Ureter (tissue), 1 donor: ENCODE measurements around the gene HINT2. TPM values are rescaled to one million over a fixed set of nuclear protein-coding genes. Genes with fewer than 3 reads are reported as not detected.

ENCODE experiments used
- DNase-seq: peaks from one replicate; pipeline ENCODE4 v3.0.0-alpha.2; 2020; ENCODE audit warnings: low spot score
- total RNA-seq: library from RNA; stranded (reverse); gene quantifications from one replicate; pipeline ENCODE4 v1.2.4, GENCODE V29; 2023
- donor health status: DM: yes; HTN: yes; CAD: no.

The HINT2 gene
- total RNA-seq, 1 donor from 2014 or later = 40.5 TPM

DNA sequence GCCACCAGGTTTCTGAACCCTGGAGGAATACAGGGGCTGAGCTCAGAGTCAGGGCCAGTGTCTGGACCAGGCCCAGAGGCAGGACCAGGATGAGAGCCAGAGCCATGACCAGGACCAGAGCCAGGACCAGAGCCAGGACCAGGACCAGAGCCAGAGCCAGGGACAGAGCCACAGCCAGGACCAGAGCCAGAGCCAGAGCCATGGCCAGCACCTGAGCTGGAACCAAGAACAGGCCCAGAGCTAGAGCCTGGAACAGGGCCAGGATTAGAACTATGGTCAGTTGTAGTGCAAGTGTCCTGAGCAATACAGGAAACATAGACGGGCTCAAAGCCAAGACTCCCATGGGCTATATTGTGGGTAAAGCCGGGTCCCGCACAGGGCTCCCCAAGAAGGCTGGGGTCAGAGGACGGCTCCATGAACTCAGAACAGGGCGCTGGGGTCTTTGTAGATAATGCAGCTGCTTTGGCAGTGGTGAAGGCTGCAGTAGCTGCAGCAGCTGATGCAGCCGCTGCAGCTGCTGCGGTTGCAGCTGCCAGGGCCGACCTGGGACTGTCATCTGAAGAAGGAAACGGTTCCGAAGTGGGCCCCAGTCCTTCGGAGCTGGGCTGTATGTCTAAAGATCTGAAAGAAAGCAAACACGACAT lies 3.3 kb downstream of the HINT2 start:
- DNase-seq = no peak

DNA sequence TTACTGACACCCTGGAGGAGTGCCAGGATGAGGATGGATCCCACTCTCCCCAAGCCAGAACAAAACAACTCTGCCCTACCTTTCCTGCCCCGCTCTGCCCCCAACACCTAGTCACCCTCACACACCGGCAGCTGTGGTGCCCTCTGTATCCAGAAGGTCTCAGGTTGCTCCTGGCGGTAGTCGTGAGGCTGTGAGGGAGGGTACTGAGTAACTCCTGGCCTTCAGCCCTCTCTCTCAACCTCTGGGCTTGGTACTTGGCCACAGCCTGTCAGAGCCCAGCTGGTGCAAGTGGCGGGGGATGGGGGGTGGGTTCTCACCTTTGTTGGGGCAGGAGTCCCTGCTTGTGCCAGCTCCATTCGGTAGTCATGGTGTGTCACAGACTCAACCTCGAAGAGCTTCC lies 4.7 kb downstream of the HINT2 start:
- DNase-seq = no peak

DNA sequence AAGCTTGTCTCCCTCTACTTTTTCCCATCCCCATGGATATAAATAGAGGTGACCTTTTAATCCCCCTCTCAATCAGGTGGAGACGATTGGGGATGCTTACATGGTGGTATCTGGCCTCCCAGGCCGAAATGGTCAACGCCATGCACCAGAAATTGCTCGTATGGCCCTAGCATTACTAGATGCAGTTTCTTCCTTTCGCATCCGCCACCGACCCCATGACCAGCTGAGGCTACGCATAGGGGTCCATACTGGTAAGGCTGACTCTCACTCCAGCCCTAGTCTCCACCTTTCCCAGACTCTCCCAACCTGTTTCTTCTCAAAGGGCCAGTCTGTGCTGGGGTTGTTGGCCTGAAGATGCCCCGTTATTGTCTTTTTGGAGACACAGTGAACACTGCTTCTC lies 6.4 kb downstream of the HINT2 start:
- DNase-seq = no peak

DNA sequence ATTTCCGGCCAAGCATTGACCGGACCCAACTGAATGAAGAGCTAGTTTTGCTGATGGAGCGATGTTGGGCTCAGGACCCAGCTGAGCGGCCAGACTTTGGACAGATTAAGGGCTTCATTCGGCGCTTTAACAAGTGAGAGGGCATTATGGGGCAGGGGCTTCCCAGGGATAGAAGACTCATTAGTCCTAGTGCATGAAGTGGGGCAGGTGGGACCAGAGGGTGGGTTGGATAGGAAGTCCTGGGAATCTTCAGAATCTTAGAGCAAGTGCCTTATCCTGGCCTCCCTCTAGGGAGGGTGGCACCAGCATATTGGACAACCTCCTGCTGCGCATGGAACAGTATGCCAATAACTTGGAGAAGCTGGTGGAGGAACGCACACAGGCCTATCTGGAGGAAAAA lies 8.7 kb downstream of the HINT2 start:
- DNase-seq = no peak

DNA sequence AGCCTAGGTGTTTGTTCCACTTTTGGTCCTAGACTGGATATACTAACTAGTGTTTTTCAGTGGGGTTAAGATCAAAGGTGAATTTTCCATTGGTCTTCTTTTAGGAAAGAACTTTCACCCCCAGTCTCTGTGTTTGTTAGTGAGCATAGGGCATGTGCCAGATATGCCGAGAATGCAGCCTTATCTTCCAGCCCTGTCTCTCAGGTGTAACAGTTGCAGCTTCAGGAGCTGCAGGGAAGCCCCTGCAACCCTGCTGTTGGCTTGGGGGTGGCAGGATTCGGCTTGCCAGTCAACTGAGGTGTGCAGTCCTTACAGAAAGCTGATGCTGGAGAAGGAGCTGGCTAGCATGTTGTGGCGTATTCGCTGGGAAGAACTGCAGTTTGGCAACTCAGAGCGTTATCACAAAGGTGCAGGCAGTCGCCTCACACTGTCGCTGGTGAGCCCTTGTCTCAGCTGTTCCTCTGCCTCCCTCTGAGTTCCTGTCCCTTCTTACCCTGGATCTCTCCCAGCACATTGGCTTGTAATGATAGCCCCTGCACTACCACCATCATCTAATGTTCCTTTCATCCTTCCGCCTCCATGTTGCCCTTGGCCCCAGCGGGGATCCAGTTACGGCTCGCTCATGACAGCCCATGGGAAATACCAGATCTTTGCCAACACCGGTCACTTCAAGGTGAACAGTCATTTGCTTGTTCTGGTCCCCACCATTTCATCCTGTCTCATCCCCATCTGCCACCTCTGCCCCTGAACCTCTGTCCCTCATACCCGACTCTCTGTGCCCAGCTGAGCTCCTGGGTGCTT lies 13.3 kb downstream of the HINT2 start:
- no peak for DNase-seq

DNA sequence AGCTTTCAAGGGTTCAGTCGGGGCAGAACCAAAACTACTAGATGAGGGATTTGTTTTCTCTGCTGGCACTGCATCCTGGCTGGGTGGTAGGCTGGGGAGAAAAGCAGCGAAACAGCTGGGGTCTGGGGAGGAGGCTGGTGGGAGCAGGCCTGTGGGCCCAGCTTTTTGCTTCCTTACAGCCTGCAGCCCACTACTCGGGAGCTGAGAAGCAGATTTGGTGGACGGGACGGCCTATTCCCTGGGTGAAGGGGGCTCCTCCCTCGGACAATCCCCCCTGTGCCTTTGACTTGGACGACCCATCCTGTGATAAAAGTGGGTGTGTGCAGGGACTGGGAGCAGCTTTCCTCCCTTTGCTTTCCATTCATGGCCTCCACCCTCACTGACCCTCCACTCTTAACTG lies 14.3 kb downstream of the HINT2 start:
- DNase-seq = no peak

DNA sequence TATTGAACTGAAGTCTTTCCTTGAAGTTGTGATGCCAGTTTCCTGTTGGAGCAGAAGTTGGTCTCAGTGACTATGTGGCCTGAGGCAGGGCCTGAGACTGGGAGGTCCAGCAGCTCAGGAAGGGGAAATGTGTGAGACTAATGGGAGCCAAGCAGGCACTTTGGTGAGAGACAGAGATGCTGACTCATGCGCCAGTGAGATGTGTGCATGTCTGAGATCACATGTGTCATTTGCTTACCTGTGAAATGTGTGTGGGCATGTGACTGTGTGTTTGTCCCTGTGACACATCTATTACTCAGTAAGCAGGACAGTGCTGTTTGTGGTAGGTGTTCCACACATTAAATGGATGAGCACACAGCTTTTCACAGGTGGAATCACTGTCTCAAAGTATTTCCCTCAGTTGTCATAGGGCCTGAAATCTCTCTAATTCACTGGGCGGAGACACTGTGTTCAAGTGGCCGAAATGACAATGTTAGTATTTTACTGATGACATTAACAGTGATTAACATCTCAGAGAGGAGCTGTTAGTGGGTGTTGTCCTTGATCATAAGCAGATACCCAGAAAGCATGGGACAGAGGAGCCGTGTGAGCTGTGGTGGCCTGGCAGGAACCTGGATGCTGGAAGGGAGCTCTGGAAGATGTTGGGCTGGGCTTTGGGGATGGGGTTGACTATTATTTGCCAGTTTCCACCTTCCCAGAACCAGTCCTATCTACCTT lies 16.0 kb downstream of the HINT2 start:
- peak; percentile 59 for DNase-seq

DNA sequence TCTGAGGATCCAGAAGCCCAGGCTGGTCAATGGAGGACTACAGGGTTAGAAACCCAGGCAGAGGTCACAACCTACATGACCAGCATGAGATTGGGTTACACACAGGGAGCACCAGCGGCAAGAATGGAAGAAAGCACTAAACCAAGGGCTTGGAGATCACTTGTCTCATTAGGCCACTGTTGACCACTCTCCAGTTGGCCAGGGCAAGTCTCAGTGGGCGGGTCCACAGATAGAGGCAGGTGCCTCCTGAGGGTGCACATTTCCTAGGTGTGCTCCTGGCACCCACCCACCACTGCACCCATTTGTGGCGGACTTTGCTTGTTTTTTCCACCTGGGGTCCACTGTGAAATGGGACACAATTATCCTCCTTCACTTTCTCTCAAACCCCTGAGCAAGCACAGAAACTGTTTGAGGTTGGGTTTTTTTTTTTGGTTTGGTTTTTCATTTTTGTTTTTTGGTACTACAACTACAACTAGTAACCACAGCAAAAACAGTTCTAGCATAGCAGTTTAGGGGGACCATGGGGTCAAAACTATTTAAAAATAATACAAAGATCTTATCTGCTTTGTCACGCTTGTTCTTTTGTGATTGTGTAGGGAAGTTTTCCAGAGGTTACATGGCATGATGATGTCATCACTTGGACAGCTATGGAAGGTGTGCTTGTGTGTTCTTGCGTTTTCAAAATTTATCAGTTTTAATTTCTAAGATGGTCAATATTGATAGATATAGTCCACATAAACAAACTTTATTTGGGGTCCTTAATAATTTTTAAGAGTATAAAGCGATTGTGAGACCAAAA lies 17.3 kb downstream of the HINT2 start:
- DNase-seq = no peak

DNA sequence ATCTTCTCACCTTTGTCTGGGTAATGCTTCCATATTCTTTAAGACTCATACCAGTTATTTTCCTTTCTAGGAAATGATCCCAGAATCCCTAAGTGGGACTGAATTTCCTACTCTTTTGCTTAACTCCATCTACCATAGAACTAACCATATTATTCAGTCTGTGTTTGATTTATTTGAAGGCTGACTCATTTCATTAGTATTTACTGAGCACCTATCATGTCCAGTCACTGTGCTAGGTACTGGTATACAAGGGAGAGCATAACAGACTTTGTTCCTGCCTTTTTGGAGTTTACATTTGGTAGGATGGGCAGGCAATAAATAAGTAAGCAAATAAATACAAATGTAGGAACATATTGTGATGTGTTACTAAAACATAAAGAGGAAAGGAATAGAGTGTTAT lies 19.1 kb downstream of the HINT2 start:
- DNase-seq = no peak

DNA sequence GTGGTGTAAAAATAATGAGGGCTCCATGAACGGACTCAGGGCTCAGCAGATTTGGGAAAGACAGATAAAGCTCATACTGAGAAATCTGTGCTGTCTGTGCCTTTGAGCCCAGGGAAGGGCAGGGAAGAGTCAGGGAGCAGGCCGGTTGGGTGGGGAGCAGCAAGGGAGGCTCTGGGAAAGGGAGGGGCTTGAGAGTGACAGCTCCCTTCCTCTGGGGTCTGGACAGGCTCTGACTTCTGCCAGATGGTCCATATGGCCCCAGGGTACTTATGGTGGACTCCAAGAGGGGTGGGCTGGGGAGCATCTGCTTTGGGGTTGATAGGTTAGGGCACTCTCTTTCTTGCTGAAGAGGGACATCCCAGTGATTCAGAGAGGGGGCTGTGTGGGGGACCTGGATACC lies 21.4 kb downstream of the HINT2 start:
- no peak for DNase-seq

DNA sequence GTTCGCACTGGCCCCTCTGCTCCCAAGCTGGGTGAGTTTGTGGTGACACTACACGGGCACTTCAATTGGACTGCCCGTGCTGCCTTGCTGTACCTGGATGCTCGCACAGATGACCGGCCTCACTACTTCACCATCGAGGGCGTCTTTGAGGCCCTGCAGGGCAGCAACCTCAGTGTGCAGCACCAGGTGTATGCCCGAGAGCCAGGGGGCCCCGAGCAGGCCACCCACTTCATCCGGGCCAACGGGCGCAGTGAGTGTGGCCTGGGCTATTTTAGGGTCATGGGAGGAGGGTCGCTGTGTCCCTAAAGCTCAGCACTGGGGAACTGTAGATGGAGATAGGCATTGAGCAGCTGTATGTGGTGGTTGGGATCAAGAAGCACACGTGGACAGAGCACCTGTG lies 22.0 kb downstream of the HINT2 start:
- DNase-seq = no peak

DNA sequence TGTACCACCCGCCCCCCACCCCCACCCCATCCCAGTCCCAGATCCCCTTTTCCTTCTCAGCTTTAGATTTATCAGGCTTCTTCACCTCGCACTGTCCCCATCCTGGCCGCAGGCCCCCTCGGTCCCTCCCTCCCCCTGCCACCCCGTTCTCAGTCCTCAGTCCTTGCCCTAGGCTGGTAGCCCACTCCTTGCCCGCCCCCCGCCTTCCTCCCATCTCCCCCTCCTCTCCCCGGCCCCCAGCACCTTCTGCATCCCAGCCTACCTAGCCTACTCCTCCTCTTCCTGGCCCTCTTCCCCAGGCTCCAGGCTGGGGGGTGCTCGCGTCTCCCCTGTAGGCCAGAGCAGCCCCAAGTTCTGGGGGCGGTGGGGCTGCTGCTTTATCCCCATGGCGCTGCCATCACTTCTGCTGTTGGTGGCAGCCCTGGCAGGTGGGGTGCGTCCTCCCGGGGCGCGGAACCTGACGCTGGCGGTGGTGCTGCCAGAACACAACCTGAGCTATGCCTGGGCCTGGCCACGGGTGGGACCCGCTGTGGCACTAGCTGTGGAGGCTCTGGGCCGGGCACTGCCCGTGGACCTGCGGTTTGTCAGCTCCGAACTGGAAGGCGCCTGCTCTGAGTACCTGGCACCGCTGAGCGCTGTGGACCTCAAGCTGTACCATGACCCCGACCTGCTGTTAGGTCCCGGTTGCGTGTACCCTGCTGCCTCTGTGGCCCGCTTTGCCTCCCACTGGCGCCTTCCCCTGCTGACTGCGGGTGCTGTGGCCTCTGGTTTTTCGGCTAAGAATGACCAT lies 22.6 kb downstream of the HINT2 start:
- no peak for DNase-seq

DNA sequence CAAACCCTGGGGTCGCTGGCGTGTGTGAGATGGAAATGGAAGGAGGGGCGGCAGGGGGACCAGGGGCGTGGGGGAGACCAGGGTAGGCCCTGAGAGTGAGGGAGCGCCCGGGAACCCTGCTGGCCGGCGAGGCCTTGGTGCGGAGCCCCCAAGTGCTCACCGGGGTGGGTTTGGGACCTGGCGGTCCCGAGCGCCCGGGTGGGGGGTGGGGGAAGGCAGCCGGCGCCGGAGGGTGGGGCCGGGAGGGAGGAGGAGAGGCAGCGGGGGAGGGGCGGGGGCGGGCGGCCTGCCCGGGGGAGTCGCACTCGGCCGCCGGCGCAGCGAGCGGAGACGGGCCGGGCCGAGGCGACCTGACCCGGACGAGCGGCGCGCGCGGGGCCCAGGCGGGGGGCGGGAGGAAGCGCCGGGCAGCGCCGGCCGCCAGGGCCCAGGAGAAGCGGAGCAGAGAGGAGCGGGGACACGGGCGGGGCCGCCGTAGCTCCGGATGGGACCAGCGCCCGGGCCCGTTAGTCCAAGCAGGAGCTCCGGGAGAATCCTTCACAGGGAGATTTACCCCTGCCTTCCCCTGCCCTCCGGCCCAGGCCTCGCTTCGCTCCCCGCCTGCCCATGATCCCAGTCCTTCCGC lies 23.4 kb downstream of the HINT2 start, which contains the start of gene NPR2:
Gene NPR2 (plus strand): TSS at position 295 of the 625 bp plus-strand sequence. CDS start 818 bp downstream, outside the sequence.
- DNase-seq = no peak

DNA sequence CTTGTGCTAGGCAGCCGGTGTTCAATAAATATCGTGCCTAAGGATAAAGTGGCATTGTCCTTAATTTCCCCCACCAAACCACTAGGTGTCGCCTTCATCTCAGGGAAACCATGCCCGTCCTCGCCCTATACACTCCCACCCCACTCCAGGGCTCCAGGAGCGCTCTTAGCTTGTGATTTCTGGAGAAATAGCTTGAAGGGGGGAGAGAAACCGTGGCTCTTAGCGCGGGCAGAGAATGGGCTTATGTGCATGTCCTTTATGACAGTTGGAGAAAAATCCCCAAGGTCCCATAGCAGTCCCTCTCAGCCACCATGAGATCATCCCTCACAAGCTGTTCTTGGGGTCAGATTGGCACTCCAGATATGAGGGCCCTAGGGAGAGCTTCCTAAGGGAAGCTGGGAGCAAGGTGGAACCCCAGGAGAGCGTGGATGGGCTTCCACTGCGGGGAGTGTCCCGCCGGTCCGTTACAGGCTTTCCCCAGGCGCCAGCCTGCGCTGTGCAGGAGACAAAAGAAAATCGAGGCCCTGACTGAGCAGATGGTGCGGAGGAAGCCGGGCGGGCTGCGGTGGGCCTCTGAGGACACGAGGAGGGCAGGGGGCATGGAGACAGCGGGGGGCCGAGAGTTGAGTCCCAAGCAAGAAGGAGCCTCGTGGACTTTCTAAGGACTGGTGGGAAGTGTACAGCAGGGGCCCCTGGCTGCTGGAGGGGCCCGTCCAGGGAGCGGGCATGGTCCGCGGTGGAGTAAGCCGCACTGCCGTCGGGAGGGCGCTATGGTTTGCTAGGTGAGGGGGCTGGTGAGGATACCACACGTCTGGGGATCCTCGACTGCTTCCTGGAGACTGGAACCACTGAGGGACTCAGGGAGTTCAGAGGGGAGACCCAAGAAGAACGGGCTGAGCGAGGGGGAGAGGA lies 24.2 kb downstream of the HINT2 start:
- peak; percentile 79 for DNase-seq

DNA sequence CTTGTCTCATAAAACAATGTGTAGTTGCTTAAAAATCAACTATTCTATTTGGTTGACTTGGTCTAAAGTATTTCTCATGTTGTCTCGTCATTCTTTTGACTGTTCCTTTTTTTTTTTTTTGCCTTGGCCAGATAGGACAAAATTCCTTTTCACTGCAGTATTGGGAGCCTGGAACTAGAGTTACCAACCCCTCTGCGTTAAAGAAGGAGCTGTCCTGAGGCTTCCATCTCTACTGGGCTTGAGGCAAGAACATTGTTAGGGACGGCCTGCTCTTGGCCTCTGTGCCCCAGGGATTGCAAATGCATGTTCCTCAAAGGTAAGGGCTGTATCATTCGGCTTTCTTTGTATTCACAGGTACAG lies 24.8 kb downstream of the HINT2 start:
- DNase-seq = no peak

DNA sequence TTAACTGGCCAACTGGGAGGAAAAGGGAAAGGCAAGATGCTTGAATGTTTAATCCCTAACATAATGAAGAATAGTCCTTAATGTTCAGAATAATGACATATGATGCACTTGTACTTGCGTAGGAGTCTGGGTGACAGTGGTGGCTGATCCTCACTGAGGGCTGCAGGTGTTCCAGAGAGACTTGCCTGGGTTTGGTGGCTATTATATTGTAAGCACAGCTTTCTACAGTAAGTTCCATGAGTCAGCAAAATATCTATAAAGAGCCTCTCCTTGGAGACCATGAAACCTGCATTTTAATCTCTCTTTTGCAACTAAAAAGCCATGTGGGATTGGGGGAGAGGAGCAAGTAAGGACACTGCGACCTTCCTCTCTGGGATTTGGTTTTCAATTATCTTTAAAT lies 25.3 kb downstream of the HINT2 start:
- no peak for DNase-seq

DNA sequence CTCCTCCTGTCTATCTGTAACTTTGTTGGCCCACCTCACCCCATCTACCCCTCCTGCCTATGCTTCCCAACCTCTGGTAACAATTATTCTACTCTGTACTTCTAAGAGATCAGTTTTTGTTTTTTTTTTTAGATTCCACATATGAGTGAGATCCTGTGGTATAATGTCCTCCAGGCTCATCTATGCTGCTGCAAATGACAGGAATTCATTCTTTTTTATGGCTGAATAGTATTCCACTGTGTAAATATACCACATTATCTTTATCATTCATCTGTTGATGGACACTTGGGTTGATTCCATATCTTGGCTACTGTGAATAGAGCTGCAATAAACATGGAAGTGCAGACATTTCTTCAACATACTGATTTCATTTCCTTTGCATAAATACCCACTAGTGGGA lies 31.4 kb downstream of the HINT2 start:
- DNase-seq = no peak

DNA sequence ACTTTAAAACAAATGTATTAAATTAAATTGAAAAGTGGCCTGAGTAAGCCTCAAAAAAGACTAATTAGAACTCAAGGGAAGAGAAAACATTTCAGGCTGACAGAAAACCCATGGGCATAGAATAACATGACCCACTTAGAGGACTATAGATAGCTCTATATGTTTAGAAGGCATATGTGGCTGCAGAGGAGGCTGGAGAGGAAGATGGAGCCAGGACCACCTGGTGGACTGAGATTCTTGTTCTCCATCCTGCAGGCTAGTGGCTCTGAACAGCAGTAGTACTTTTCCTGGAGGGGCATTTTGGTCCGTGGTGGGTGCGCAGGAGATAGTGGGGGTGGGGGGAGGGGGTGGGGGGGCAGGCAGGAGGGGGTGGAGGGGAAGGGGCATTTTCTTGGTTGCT lies 33.8 kb downstream of the HINT2 start:
- no peak for DNase-seq

DNA sequence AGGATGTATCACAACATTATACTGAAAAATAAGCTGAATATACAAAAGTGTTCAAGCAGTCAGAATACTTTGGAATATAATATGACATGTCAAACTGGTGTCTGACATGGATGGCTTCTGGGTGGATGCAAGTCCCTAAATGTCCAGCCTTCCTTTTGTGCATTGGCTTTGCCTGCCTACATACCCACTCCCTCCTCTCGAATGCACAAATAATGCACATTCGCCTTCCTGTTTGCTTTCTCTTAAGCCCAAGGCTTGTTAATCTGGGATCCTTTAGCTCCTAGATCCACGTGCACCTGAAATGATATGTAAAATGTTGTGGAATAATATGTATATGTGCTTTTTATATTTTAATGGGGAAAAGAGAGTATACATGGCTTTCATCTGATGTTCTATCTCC lies 36.3 kb downstream of the HINT2 start:
- no peak for DNase-seq

DNA sequence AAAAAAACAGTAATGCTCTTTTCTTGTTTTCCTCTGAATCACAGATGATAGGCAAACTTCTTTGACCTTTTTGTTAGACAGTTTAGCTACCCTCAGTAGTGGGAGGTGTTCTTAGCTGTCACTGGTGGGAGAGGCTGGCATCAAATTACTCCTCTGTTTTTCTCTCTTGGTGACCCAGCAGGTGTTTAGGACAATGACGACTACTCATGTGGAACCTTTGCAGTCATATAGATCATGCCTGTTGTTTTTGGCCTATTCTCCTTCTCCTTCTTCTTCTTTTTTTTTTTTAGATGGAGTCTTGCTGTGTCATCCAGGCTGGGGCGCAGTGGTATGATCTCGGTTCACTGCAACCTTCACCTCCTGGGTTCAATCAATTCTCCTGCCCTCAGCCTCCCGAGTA lies 38.8 kb downstream of the HINT2 start:
- DNase-seq = no peak
